Non-pigmented ciliary epithelial cell (primary cell): Measurements from ENCODE around the gene FARP1.

Experiments used
- DNase-seq: peaks from one replicate; pipeline ENCODE4 v3.0.0-alpha.2; 2010; ENCODE audit warnings: low read depth

The FARP1 gene

DNA sequence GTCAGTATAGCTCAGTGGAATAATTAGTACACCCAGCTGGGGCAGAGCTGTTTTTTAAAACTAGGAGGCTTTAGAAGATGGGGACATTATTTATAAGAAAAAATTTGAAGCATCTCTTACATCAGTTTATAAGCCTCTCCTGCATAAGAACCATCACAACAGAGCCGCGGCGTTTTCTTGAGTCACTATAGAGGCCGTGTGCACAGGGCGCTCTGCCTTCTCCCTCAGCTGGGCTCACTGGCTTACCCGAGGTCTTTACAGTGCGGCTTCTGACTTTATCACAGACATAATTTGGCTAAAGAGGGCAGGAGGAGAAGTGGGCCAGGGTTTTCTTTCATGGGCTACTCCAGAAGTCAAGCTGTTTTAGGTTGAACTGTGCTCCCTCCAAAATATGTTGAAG lies 169.7 kb downstream of the FARP1 start:
- no peak for DNase-seq

DNA sequence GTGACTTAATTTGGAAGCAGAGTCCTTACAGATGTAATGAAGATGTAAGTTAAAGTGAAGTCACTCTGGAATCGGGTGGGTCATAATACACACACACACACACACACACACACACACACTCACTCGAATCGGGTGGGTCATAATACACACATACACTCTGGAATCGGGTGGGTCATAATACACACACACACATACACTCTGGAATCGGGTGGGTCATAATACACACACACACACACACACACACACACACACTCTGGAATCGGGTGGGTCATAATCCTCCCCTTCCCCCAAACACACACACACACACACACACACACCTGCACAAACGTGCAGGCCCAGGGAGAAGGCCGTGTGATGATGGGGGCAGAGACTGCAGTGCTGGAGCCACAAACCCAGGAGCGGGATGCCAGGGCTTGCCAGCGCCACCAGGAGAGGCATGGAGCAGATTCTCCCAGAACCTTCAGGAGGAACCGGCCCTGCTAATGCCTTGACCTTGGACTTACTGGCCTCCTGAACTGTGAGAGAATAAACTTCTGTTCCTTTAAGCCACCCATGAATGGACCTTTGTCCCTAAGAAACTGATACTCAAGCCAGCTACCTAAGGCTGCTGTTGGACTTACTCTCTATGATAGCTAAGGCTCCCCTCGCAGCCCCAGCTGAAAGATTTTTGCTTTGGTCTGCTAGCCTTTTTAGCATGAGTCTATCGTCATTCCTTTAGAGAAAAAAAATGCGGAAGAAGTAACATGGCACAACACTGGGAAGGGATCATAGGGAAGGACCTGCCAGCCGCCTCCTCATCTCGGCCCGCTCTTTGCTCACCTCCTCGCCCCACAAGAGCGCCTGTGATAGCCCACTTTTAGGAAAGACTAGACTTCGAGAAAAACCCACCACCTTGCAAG lies 170.4 kb downstream of the FARP1 start:
- DNase-seq: no peak

DNA sequence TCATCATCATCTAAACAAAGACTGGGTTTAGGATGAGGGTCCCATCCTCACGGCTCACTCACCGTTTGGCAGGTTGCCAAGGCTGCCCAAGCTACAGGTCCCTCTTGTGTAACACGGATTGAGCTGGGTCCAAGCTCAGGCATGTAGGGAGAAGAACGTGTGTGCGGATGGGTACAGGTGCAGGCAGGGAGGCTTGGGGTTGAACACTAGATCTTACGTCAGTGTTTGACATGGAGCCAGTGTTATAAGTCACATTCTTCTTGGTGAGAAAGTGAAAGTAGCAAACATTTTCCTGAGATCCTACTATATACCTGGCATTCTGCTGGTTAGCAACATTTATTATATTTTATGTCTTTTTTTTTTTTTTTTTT lies 171.0 kb downstream of the FARP1 start:
- no peak for DNase-seq

DNA sequence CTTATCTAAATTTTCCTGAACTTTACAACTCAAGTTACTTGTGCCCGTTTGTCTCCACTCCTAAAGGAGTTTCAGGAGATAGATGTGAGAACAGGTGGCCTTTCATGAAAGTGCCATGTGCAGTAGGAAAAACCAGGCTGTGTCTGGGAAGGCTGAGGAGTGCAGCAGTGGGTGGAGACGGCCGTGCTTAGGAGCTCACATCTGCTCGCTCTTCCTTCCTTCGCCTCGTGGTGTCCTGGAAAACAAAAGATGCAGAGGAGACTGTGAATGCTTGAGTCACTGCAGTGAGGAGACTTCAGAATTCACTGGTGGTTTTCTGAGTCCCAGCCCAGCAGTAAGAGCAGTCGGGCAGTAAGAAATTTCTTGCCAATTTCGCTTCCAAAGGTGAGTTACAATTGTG lies 172.6 kb downstream of the FARP1 start:
- no peak for DNase-seq

DNA sequence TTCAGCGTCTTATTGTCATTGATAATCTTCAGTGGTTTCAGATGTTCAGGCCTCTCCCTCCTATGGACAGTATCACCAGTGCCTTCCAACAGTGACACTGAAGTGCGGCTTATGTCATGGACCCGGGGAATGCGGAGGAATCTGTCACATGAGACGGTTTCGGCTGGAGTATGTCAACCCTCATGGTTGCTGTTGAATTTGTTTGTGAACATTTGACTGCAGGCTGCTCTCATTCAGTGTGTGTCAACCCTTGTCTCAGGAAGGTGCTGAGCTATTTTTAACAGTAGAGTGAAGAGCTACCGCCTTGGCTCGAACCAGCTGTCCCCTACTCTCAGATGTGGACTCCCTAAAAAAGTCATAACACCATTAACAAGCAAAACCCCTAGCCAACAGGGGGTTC lies 173.0 kb downstream of the FARP1 start:
- no peak for DNase-seq

DNA sequence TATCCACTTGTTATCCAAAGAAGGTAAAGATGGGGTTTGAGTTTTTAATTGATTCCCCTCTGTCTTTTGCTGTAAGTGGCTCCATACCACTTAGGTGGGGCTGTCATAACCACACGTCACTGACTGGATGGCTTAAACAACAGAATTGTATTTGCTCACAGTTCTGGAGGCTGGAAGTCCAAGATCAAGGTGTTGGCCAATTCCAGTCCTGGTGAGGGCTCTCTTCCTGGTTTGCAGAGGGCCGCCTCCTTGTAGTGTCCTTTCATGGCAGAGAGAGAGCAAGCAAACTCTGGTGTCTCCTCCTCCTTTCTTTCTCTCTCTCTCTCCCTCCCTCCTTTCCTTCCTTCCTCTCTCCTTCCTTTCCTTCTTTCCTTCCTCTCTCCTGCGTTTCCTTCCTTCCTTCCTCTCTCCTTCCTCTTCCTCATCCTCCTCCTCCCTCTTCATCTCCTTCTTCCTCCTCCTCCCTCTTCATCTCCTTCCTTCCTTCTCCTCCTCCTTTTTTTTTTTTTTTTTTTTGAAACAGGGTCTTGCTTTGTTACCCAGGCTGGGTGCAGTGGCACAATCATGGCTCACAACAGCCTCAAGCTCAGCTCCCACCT lies 174.8 kb downstream of the FARP1 start:
- no peak for DNase-seq

DNA sequence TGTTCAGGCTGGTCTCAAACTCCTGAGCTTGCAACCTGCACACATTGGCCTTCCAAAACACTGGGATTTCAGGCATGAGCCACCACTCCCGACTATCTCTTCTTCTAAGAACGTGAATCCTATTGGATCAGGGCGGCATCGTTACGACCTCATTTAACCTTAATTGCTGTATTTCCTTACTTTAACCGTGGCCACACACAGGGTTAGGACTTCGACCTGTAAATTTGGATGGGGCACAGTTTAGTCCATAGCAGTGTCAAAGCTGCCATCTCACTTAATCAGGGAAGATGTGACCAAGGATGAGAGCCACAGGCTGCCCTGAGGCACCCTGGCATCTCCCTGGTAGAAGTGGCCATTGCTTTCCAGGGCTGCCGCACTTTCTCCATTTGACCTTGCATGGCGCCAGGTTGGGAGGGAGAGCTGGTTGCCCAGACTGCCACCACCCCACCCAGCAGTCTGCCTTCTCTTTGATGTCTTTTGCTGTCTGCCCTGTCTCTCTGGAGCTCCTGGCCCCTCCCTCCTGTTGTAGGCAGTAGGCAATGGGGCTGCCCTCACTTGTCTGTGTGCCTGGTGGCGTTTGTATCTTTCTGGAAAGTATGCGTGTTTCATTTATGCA lies 175.5 kb downstream of the FARP1 start:
- DNase-seq: no peak

DNA sequence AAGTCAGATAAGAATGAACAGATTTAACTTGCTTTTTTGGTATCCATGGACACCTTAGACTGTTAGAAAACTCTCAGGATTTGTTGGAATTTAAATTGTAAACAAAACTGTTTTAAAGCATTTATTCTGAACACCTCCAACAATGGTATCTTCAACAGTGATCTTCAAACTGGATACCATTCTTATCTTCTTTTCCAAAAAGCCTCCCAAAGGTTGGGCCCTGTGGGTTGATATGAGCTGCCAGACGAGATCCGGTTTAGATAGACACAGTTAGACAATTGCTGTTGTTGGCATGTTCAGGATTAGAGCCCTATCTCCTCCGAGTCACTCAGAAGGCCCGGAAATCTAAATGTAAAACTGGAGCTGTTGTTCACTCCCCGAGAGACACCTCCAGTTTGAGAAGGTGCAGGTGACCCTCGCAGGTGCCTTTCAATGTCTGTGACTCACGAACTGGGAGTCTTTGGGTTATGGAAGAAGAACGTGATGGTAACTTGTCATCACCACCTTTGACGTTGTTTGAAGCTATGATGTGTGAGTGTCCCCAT lies 177.7 kb downstream of the FARP1 start:
- no peak for DNase-seq

DNA sequence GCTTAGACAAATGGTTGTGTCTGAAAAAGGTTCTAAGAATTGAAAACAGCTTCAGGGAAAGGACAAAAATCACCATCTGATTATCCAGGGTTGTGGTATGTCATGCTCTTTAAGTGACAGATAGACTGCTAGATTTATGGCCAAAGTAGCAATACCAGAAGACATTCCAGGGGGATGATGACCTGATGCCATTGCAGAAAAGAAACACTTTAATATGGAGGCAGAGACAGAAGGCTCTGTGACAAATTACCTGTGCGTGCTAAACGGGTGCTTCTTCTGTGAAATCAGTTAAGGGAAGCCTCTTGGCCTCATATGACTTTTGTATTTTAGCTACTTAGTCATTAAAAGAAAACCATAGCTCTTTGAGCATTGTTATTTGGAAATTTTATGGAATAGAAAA lies 178.5 kb downstream of the FARP1 start:
- no peak for DNase-seq

DNA sequence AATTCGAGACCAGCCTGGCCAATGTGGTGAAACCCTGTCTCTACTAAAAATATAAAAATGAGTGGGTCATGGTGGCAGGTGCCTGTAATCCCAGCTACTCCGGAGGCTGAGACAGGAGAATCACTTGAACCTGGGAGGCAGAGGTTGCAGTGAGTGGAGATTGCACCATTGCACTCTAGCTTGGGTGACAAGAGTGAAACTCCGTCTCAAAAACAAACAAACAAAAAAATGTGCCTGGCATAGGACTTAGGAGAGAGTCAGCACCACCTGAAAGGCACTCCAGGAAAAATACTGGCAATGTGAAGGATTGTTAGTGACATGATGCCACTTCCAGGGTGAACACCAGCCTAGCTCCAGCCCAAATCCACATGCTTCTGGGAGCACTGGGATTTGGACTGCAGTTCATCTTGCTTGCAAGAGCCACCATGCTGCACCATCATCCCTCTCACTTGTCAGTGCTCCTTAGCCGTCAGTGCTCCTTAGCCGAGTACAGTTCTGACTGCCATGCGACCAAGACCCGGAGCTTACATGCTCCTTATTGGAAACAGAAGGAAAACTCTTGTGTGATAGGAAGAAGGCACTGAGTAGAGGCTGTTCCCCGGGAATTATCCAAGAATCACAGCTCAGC lies 179.3 kb downstream of the FARP1 start:
- DNase-seq: no peak

DNA sequence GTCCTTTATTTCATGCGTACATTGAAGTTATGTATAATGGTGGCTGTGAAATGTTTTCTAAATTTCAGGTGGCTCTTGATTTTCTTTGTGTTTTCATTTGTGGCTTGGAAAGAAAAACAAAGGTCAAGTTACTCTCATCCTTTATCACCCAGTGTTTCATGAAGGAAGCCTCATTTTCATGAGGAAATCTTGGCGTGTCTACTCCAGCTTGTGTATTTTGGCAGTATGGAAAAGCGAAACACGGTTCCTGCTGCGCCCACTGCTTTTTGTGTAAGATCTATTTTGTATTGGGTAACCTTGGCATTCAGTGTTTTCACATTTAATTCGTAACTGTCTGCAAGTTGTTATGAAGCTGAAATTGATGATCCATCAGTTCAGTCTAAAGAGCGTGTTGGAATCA lies 181.2 kb downstream of the FARP1 start:
- DNase-seq: no peak

DNA sequence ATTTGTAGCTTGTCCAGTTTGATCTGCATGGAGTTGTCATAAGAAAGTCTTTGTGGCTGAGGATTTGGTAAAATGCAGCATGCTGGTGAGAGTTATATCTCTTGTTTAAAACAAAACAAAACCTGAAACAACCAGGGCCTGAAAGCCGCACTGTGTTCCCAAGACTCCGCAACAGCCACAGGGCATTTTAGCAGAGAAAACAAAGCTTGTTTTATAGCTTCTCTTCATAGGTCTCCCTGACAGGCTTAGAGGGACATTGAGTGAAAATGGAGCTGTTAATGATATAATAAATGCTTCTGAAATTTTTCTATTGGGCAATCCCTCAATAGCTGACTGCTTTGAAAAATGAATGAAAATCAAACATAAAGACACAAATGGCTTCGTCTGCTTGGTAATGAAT lies 182.8 kb downstream of the FARP1 start:
- DNase-seq: no peak

DNA sequence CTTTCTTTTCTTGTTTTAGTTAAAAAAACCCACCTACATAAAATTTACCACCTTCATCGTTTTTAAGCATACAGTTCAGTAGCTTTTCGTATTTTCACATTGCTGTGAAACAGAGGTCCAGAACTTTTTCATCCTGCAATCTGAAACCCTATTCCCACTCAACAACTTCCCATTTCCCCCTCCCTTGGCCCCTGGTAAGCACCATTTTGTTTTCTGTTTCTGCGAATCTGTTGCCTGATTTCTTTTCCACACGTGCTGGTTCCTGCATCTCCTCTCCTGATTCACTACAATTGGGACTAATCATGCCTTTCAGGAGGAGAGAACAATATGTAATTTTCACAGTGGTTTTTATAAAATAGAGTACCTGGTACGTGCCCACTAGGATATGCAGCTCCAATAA lies 183.4 kb downstream of the FARP1 start:
- DNase-seq: no peak

DNA sequence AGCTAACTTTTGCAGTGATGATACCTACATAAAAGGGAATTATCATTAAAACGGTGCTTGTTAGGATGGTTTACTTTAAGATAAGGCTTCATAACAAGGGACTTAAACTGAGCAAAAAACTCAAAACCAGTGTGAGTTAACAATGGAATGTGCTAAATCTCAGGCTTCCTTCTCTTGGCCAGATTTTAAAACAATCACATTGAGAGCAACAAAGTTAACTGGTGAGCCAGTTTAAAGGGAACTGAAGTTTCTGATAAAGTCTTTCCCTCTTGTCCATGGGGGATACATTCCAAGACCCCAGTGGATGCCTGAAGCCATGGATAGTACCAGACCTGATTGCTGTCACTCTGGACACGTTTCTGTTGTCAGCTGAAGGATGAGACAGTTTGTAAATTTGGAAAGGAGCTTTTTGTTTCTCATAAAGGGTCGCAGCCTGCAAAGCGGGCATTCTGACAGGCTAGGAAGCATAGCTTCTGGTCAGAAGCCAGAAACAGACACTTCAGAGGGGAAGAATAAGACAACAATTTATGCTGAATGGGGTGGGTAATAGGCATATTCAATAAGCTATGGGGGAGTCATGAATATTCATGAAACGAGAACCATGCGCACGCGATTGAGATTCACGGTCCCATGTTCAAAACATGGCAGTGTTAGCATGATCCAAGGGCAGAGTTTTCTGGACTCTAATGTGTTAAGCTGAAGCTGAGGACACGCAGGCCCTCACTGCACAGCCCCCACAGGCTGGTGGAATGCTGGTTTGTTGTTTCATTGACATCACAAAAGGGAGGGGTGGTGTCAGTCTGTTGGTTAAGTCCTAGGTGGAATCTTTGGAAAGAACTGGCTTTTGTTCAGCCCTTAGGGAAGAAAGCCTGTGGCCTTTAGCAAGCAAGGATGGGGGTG lies 184.7 kb downstream of the FARP1 start:
- peak; percentile 42 for DNase-seq

DNA sequence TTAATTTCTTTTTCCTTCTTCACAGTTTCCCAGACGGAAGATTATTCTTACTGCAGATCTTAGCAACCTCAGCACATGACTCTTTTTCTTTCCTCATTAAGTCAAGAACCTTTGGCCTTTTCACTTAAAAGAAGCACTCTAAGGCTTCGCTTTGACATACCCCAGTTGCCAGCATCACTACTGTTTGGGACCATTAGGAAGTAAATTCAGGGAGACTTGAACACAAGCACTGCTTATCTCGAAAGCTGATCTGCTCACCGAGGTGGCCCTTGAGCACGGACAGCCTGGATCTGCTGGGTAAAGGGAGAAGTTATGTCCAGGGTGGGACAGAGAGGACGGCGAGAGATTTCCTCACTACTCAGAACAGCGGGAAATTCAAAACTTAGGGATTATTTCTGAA lies 185.6 kb downstream of the FARP1 start:
- DNase-seq: no peak

DNA sequence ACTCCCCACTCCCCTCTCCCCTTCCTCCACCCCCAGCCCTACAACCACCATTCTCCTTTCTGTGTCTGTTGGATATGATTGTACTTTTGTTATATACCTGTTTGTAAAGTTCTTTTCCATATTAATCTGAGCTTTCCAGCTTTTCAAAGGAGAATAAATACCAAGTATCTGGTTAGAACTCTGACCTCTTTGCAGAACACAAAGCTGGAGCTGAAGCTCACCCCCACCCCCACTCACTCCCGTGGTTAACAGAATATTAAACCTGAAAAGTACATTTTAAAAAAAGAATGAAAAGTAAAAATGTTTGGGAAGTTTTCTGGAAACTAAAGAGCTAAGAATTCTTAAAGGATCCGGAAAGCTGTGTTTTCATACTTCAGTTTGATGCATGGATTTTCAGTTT lies 189.3 kb downstream of the FARP1 start:
- DNase-seq: no peak

DNA sequence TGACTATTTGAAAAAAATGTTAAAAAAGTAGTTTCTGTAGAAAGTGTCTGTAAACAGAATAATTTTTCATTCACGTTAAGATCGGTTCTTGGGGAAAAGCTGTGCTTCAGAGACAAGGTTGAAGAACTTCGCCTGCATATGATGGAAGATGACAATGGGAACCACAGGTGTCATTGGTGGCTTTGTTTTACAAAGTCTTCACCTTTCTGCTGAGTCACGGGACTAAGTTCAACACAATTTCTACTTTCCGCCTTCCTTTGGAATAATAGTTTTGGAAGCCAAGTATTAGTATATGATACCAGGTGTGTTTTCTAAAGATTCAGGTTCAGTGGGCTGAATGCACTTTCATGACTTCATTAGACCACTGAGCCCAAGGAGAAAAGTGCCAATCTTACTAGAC lies 189.8 kb downstream of the FARP1 start:
- DNase-seq: no peak

DNA sequence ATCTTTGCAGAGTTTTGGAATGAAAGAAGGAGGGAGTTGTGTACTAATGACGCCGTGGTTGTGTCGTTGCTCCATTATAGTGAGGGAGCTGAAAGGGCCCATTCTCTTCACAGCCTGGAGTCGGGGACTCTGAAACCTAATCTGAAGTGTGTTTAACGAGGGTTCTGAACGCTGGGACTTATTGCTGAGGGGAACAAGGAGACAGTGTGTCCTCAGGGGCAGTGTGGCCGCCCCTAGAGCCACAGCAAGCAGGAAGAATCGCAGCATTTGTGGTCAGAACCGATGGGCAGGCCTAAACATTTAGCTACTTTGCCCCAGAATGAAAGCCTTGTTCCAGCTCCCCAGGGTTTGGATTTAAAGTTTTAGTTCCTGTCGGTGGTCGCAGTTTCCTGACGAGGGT lies 190.6 kb downstream of the FARP1 start:
- DNase-seq: no peak

DNA sequence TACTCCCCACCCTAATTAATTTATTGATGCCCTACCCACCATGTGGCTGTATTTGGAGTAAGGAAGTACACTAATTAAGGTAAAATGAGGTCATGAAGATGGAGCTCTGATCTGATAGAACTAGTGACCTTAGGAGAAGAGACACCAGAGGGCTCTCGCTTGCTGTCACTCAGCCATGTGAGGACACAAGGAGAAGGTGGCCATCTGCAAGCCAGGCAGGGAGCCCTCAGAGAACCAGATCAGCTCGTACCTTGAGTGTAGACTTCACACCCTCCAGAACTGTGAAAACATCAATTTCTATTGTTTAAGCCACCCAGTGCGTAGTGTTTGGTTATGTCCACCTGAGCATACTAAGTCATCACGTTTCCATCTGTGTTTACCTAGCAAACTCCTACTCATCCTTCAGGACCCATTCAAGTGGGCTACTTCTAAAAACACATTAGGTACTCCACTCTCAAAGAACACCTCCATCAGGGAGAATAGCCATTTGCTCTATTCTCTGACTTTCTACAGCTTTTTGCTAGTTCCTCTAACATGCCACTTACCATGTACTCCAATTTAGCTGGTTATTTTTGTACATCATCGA lies 191.8 kb downstream of the FARP1 start:
- DNase-seq: no peak

DNA sequence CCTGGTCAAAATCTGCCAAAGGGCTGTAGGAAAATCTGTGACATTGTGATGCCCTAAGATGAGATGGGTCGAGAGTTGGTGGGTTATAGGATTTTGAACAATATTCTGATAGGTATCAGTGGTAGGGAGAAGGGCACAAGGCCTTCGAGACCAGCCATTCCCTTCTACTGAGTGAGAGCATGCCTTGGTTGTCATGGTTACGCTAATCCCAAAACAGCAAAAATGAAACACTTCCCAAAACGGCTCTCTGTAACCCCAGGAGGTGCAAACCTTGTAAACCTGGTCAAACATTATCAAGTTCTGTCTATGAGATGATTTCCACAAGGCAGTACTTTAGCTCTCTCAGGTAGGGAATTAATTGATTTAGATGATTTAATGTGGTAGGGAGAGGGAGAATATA lies 192.8 kb downstream of the FARP1 start:
- DNase-seq: no peak

DNA sequence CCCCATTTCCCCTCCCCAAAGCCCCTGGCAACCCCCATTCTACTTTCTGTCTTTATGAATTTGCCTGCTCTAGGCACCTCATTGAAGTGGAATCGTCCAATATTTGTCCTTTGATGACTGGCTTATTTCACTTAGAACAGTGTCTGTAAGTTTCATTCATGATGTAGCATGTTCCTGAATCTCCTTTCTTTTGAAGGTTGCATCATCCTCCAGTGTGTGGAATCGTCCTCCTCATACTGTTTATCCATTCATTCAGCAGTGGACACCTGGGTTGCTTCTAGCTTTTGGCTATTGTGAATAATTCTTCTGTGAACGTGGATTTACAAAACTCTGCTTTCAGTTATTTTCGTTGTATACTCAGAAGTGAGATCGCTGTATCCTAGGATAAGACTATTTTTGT lies 195.4 kb downstream of the FARP1 start:
- no peak for DNase-seq
